CD8-positive, alpha-beta memory T cell (primary cell): ENCODE measurements around the gene LRP1B. TPM values are rescaled to one million over a fixed set of nuclear protein-coding genes. Genes with fewer than 3 reads are reported as not detected.

Source experiments
- CTCF ChIA-PET: fragments of 350-600 bp; sonication (Branson Sonifier 250); formaldehyde crosslinking; loops from one replicate; lab custom pipeline; 2021; ENCODE audit warnings: antibody characterized with exemption; lab: Charles Lee
- POLR2A ChIA-PET: fragments of 350-600 bp; sonication (Branson Sonifier 250); formaldehyde crosslinking; loops from one replicate; lab custom pipeline; 2021; ENCODE audit warnings: antibody characterized with exemption; lab: Charles Lee
- DNase-seq, 5 donors: peaks; one replicate each; pipeline versions ENCODE4 v3.0.0 to v3.0.0-alpha.2; 2020 to 2022; ENCODE audit warnings: mixed read lengths in 1 of 5
- H3K27ac ChIP-seq: one replicate; pipeline ENCODE4 v1.7.0; 2013; ENCODE audit warnings: low read depth, mild to moderate bottlenecking, low read length, moderate library complexity
- H3K27me3 ChIP-seq: 2 replicates; pipeline ENCODE4 v1.7.0; 2013; ENCODE audit warnings: low read length, mild to moderate bottlenecking; ENCODE audit not compliant: insufficient read depth, poor library complexity, severe bottlenecking
- H3K36me3 ChIP-seq: 2 replicates; pipeline ENCODE4 v1.7.0; 2013; ENCODE audit warnings: mild to moderate bottlenecking, low read length, moderate library complexity; ENCODE audit not compliant: insufficient read depth
- H3K4me1 ChIP-seq: 2 replicates; pipeline ENCODE4 v1.7.0; 2013; ENCODE audit warnings: mild to moderate bottlenecking, low read length, moderate library complexity; ENCODE audit not compliant: insufficient read depth
- H3K4me3 ChIP-seq: 2 replicates; pipeline ENCODE4 v1.7.0; 2013; ENCODE audit warnings: mild to moderate bottlenecking, low read length
- H3K9me3 ChIP-seq: 2 replicates; pipeline ENCODE4 v1.7.0; 2013; ENCODE audit warnings: mild to moderate bottlenecking, low read length
- H3K27ac Mint-ChIP-seq, 8 donors: one replicate each; pipeline ENCODE4 v1.8.0; 2020 to 2021; ENCODE audit warnings: mixed read lengths in 8 of 8, mild to moderate bottlenecking in 6 of 8, inconsistent platforms in 3 of 8, moderate library complexity in 3 of 8
- H3K27me3 Mint-ChIP-seq, 2 donors: one replicate each; pipeline ENCODE4 v1.8.0; 2020 to 2021; ENCODE audit warnings: mixed read lengths in 2 of 2, mild to moderate bottlenecking in 1 of 2, moderate library complexity in 1 of 2
- H3K36me3 Mint-ChIP-seq, 3 donors: one replicate each; pipeline ENCODE4 v1.8.0; 2020 to 2021; ENCODE audit warnings: mixed read lengths in 3 of 3, inconsistent platforms in 1 of 3, mild to moderate bottlenecking in 1 of 3
- H3K4me1 Mint-ChIP-seq, 3 donors: one replicate each; pipeline ENCODE4 v1.8.0; 2020 to 2021; ENCODE audit warnings: mixed read lengths in 3 of 3, inconsistent platforms in 1 of 3, mild to moderate bottlenecking in 1 of 3
- H3K4me3 Mint-ChIP-seq, 7 donors: one replicate each; pipeline ENCODE4 v1.8.0; 2020 to 2021; ENCODE audit warnings: mixed read lengths in 7 of 7, mild to moderate bottlenecking in 6 of 7, moderate library complexity in 4 of 7, inconsistent platforms in 2 of 7
- H3K9me3 Mint-ChIP-seq, 5 donors: one replicate each; pipeline ENCODE4 v1.8.0; 2020 to 2022; ENCODE audit warnings: mixed read lengths in 5 of 5, mild to moderate bottlenecking in 3 of 5, moderate library complexity in 2 of 5, inconsistent platforms in 1 of 5
- polyA plus RNA-seq: library from polyadenylated mRNA; unstranded; fragments of 300-500 nt; fragmentation: Illumina TruSeq; gene quantifications from one replicate; pipeline ENCODE4 v1.2.3, GENCODE V29; 2021
- total RNA-seq, 2 experiments: library from RNA; stranded (reverse); gene quantifications; one replicate each; pipeline ENCODE4 v1.2.3, GENCODE V29; 2021

The LRP1B gene
- total and polyA plus RNA-seq, 3 experiments from 2014 or later = not detected

GRCh38 chr2:141720476-141720875, 410.3 kb downstream of the LRP1B start:
- no peaks in the 10 kb centered on the region for H3K27me3 ChIP-seq
- no peaks in the 10 kb centered on the region for H3K9me3 ChIP-seq
- POLR2A ChIA-PET = no interaction called here
- H3K27ac ChIP-seq = no peak overlapping the region
- no peak overlapping the region for H3K4me3 ChIP-seq
- Mint-ChIP-seq H3K9me3 (peaks cover 2 to 27% (median 5%) of the 10 kb centered on the region in 5 donors), H3K27me3 (no peaks in the 10 kb centered on the region), H3K4me3 (no peak overlapping the region), H3K27ac (no peak overlapping the region), H3K36me3 (no peaks in the 10 kb centered on the region), H3K4me1 (no peaks in the 10 kb centered on the region)
- no peak for DNase-seq
- H3K36me3 ChIP-seq = no peaks in the 10 kb centered on the region
- CTCF ChIA-PET = no interaction called here
- H3K4me1 ChIP-seq = no peaks in the 10 kb centered on the region

GRCh38 chr2:141714496-141714895, 416.3 kb downstream of the LRP1B start:
- H3K36me3 Mint-ChIP-seq = no peaks in the 10 kb centered on the region

GRCh38 chr2:141711627-141712026, 419.2 kb downstream of the LRP1B start:
- Mint-ChIP-seq H3K4me1 (no peaks in the 10 kb centered on the region), H3K27me3 (no peaks in the 10 kb centered on the region), H3K27ac (no peak overlapping the region), H3K9me3 (peaks cover 0 to 10% (median 6%) of the 10 kb centered on the region in 5 donors), H3K36me3 (no peaks in the 10 kb centered on the region), H3K4me3 (no peak overlapping the region)
- no peak overlapping the region for H3K27ac ChIP-seq
- no peak for DNase-seq
- H3K4me1 ChIP-seq = no peaks in the 10 kb centered on the region
- CTCF ChIA-PET = no interaction called here
- H3K27me3 ChIP-seq = no peaks in the 10 kb centered on the region
- H3K36me3 ChIP-seq = no peaks in the 10 kb centered on the region
- POLR2A ChIA-PET = no interaction called here
- no peaks in the 10 kb centered on the region for H3K9me3 ChIP-seq
- H3K4me3 ChIP-seq = no peak overlapping the region

More at GRCh38 chr2:141714496-141714895, 416.3 kb downstream of the LRP1B start:
- no peaks in the 10 kb centered on the region for H3K9me3 ChIP-seq
- no peak overlapping the region for H3K27ac Mint-ChIP-seq
- no peaks in the 10 kb centered on the region for H3K4me1 ChIP-seq
- ChIA-PET CTCF (no interaction called here), POLR2A (no interaction called here)
- no peaks in the 10 kb centered on the region for H3K4me1 Mint-ChIP-seq
- DNase-seq = no peak
- no peaks in the 10 kb centered on the region for H3K36me3 ChIP-seq
- no peak overlapping the region for H3K4me3 Mint-ChIP-seq
- H3K9me3 Mint-ChIP-seq = peaks cover 0 to 16% (median 7%) of the 10 kb centered on the region in 5 donors
- no peaks in the 10 kb centered on the region for H3K27me3 ChIP-seq
- H3K27ac ChIP-seq = no peak overlapping the region
- no peaks in the 10 kb centered on the region for H3K27me3 Mint-ChIP-seq
- H3K4me3 ChIP-seq = no peak overlapping the region

- ChIA-PET POLR2A (no interaction called here), CTCF (no interaction called here)
- Mint-ChIP-seq H3K27ac (no peak overlapping the region), H3K4me1 (no peaks in the 10 kb centered on the region), H3K36me3 (no peaks in the 10 kb centered on the region), H3K4me3 (no peak overlapping the region), H3K9me3 (peaks cover 0 to 12% (median 8%) of the 10 kb centered on the region in 5 donors), H3K27me3 (no peaks in the 10 kb centered on the region)
- Histone ChIP-seq H3K36me3 (no peaks in the 10 kb centered on the region), H3K27ac (no peak overlapping the region), H3K4me1 (no peaks in the 10 kb centered on the region), H3K27me3 (no peaks in the 10 kb centered on the region), H3K9me3 (no peaks in the 10 kb centered on the region), H3K4me3 (no peak overlapping the region)
- DNase-seq = no peak
Measured at GRCh38 chr2:141710589-141711239, 420.1 kb downstream of the LRP1B start.

GRCh38 chr2:141709756-141710155, 421.1 kb downstream of the LRP1B start:
- H3K4me3 ChIP-seq = no peak overlapping the region
- Mint-ChIP-seq H3K4me3 (no peak overlapping the region), H3K4me1 (no peaks in the 10 kb centered on the region), H3K27me3 (no peaks in the 10 kb centered on the region), H3K36me3 (no peaks in the 10 kb centered on the region), H3K27ac (no peak overlapping the region), H3K9me3 (peaks cover 0 to 15% (median 8%) of the 10 kb centered on the region in 5 donors)
- no peaks in the 10 kb centered on the region for H3K36me3 ChIP-seq
- no peak overlapping the region for H3K27ac ChIP-seq
- no peak for DNase-seq
- H3K4me1 ChIP-seq = no peaks in the 10 kb centered on the region
- ChIA-PET POLR2A (no interaction called here), CTCF (no interaction called here)
- no peaks in the 10 kb centered on the region for H3K9me3 ChIP-seq
- H3K27me3 ChIP-seq = no peaks in the 10 kb centered on the region

- Histone ChIP-seq H3K4me1 (no peaks in the 10 kb centered on the region), H3K9me3 (no peaks in the 10 kb centered on the region), H3K27me3 (no peaks in the 10 kb centered on the region), H3K27ac (no peak overlapping the region), H3K4me3 (no peak overlapping the region), H3K36me3 (no peaks in the 10 kb centered on the region)
- Mint-ChIP-seq H3K4me1 (no peaks in the 10 kb centered on the region), H3K27me3 (no peaks in the 10 kb centered on the region), H3K36me3 (no peaks in the 10 kb centered on the region), H3K9me3 (peaks cover under 1 to 24% (median 4%) of the 10 kb centered on the region in 5 donors), H3K4me3 (no peak overlapping the region), H3K27ac (no peak overlapping the region)
- ChIA-PET POLR2A (no interaction called here), CTCF (no interaction called here)
- no peak for DNase-seq
Measured at GRCh38 chr2:141707486-141707885, 423.3 kb downstream of the LRP1B start.

- Mint-ChIP-seq H3K9me3 (peaks cover 2 to 30% (median 3%) of the 10 kb centered on the region in 5 donors), H3K27me3 (no peaks in the 10 kb centered on the region), H3K4me3 (no peak overlapping the region), H3K27ac (peak overlapping the region in 1 of 8 donors; percentile 66), H3K4me1 (no peaks in the 10 kb centered on the region), H3K36me3 (no peaks in the 10 kb centered on the region)
- H3K9me3 ChIP-seq = no peaks in the 10 kb centered on the region
- no peak overlapping the region for H3K27ac ChIP-seq
- POLR2A ChIA-PET = no interaction called here
- no peaks in the 10 kb centered on the region for H3K36me3 ChIP-seq
- no peak overlapping the region for H3K4me3 ChIP-seq
- CTCF ChIA-PET = no interaction called here
- no peak for DNase-seq
- no peaks in the 10 kb centered on the region for H3K27me3 ChIP-seq
- H3K4me1 ChIP-seq = no peaks in the 10 kb centered on the region
Measured at GRCh38 chr2:141704541-141704940, 426.3 kb downstream of the LRP1B start.

GRCh38 chr2:141703501-141703900, 427.3 kb downstream of the LRP1B start:
- no peaks in the 10 kb centered on the region for H3K4me1 Mint-ChIP-seq
- no peak overlapping the region for H3K27ac ChIP-seq
- H3K27ac Mint-ChIP-seq = no peak overlapping the region
- H3K4me3 Mint-ChIP-seq = no peak overlapping the region
- no peak for DNase-seq
- CTCF ChIA-PET = no interaction called here
- H3K36me3 Mint-ChIP-seq = no peaks in the 10 kb centered on the region
- H3K9me3 ChIP-seq = no peaks in the 10 kb centered on the region
- no peaks in the 10 kb centered on the region for H3K4me1 ChIP-seq
- peaks cover 0 to 28% (median 3%) of the 10 kb centered on the region in 5 donors for H3K9me3 Mint-ChIP-seq
- POLR2A ChIA-PET = no interaction called here
- H3K4me3 ChIP-seq = no peak overlapping the region
- no peaks in the 10 kb centered on the region for H3K36me3 ChIP-seq
- H3K27me3 ChIP-seq = no peaks in the 10 kb centered on the region
- no peaks in the 10 kb centered on the region for H3K27me3 Mint-ChIP-seq
